Measurements from ENCODE around the gene ATIC. TPM values are rescaled to one million over a fixed set of nuclear protein-coding genes. Genes with fewer than 3 reads are reported as not detected.

The ATIC gene
- total RNA-seq (10 to 100 TPM; 16.8 to 55.6 (median 44.0) TPM), polyA plus RNA-seq (100 to 1,000 TPM in 1 of 2 donors, 10 to 100 TPM in 1; 72.8 to 108 TPM)
- long read RNA-seq, donor 1, transcript ATIC-201 (16 exons, 2,213 nt): major isoform, 40 of 66 reads
- long read RNA-seq, donor 1, transcript ATIC-207 (16 exons, 2,187 nt): minor isoform, 6 of 66 reads
- long read RNA-seq, donor 1, transcript ATIC-205 (15 exons, 2,275 nt): minor isoform, 5 of 66 reads
- long read RNA-seq, donor 1, partial matches to known transcripts: 10 of 66 reads
- long read RNA-seq, donor 1, other reads (novel, unspliced or antisense): 5 of 66 reads
- long read RNA-seq, donor 2, transcript ATIC-201 (16 exons, 2,213 nt): major isoform, 198 of 305 reads
- long read RNA-seq, donor 2, transcript ATIC-207 (16 exons, 2,187 nt): minor isoform, 18 of 305 reads
- long read RNA-seq, donor 2, transcript ATIC-205 (15 exons, 2,275 nt): minor isoform, 40 of 305 reads
- long read RNA-seq, donor 2, partial matches to known transcripts: 31 of 305 reads
- long read RNA-seq, donor 2, other reads (novel, unspliced or antisense): 18 of 305 reads
- long read RNA-seq, donor 3, transcript ATIC-205 (15 exons, 2,275 nt): minor isoform, 6 of 60 reads
- long read RNA-seq, donor 3, transcript ATIC-201 (16 exons, 2,213 nt): major isoform, 41 of 60 reads
- long read RNA-seq, donor 3, partial matches to known transcripts: 8 of 60 reads
- long read RNA-seq, donor 3, other reads (novel, unspliced or antisense): 5 of 60 reads

DNA sequence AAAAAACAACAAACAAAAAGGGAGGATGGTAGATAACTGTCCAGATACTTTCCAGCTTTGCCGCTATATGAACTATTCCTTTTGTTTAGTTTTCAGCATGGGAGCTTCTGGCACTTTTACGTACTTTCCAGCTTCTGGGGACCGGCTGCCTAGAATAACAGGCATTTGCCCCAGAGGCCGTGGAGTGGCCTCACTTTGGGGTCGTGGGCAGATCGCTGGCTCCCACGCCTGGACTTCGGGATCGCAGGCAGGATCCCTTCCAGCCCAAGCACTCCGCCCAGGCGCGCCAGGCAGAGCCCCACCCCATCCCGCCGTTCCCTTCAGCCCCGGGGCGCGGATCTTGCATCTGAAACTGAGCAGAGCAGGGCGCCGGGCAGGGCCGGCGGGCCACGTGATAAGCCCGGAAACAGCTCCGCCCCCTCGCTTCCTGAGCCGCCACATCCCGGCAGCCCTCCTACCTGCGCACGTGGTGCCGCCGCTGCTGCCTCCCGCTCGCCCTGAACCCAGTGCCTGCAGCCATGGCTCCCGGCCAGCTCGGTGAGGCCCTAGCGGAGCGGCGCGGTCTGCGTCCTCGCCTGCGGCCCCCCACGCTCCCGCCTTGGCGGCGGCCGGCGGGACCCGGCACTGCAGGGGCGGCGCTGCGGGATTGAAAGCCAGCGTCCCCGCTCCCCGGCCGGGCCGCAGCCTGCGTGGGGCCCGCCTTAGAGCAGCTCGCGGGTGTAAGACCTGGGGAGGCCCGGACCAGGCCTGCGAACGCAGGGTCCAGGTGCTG, at the start of gene ATIC:
Gene ATIC, plus strand, starts transcription at position 435 of the 772 bp plus-strand sequence. Its CDS starts 84 bp downstream, at position 519.
- TF ChIP-seq POLR2A (IDR thresholded peaks at IDR 0.05): peak in 1 of 2 donors; percentile 33
- TF ChIP-seq, protein P1, sequence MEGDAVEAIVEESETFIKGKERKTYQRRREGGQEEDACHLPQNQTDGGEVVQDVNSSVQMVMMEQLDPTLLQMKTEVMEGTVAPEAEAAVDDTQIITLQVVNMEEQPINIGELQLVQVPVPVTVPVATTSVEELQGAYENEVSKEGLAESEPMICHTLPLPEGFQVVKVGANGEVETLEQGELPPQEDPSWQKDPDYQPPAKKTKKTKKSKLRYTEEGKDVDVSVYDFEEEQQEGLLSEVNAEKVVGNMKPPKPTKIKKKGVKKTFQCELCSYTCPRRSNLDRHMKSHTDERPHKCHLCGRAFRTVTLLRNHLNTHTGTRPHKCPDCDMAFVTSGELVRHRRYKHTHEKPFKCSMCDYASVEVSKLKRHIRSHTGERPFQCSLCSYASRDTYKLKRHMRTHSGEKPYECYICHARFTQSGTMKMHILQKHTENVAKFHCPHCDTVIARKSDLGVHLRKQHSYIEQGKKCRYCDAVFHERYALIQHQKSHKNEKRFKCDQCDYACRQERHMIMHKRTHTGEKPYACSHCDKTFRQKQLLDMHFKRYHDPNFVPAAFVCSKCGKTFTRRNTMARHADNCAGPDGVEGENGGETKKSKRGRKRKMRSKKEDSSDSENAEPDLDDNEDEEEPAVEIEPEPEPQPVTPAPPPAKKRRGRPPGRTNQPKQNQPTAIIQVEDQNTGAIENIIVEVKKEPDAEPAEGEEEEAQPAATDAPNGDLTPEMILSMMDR (IDR thresholded peaks at IDR 0.05): peak in 4 of 12 donors; percentile 6 to 32 (median 26)
- Histone ChIP-seq H3K4me3 (peak within 1 kb of the TSS; percentile 54 to 90 (median 62)), H3K27ac (peak within 1 kb of the TSS in 11 of 12 donors; percentile 68 to 89 (median 78)), H3K9me3 (no peaks in the 10 kb centered on the region), H3K4me1 (peaks cover 0 to 21% (median 6%) of the 10 kb centered on the region in 12 donors), H3K36me3 (peaks cover 0 to under 1% (median 0%) of the 10 kb centered on the region in 9 donors), H3K27me3 (no peaks in the 10 kb centered on the region)
- intact Hi-C loops (cut with DNase I): no loop called here
- DNase-seq: peak; percentile 89 to 96 (median 95)
- peak; percentile 95 to 100 (median 100) for ATAC-seq
- 0 to 1% (median 1%) methylated on average over 13 to 64 of the region's 64 CpGs for WGBS, 4 donors

DNA sequence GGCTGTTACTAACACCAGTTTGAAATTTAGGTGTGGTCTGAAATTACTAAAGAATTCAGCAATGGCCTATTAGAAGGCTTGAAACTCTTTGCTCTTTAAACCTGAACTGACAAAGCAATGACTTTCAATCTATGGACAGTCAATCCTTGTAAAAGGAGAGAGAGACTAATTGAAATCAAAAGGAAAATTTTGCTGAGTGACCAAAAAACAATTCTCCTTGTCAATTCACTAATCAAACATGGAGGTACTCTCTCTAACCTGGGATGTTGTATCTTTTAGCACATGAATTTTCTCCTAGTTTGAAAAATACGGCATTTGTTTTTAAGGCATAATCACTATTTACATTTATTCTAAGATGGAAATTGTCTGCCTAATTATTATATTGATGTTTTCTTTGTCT, 49.6 kb upstream of the ATIC start:
- Histone ChIP-seq H3K36me3 (no peaks in the 10 kb centered on the region), H3K4me1 (no peaks in the 10 kb centered on the region), H3K9me3 (no peaks in the 10 kb centered on the region), H3K4me3 (no peak overlapping the region), H3K27me3 (no peaks in the 10 kb centered on the region), H3K27ac (no peak overlapping the region)
- intact Hi-C loops (cut with DNase I): no loop called here
- ATAC-seq: no peak
- TF ChIP-seq POLR2A (IDR thresholded peaks at IDR 0.05): no peak
- TF ChIP-seq, protein P1 (IDR thresholded peaks at IDR 0.05): no peak
- DNase-seq: no peak
- 93 to 96% (median 94%) methylated on average over 1 of the region's 1 CpG for WGBS, 4 donors

DNA sequence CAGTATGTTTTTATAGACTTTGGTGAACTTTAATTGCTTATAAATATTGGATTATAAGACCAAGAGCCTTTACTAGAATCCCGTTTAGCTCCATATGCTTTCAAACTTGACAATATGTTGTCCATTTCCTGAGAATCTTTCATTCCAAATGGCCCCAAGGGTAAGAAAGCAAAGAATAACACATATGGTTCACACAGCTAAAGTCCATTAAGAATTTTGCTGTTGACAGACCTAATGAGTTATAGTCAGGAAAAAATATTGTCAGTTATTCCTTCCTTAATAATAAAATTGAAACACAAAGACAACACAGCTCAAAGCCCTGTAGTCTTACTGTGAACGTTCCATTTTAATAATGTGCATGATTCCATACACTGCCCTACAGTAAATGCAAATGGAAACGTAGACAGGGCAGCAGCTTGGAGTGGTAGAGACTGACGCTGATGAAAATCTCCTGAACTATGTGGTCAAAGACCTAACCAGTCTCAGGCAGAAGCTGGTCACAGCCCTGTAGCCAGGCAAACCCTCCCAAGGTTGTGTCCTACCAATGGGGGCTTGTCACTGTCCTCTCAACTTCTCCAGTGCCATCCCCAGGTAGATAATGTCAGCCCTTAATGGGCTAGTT, 49.0 kb upstream of the ATIC start:
- H3K9me3 ChIP-seq: no peaks in the 10 kb centered on the region
- H3K4me1 ChIP-seq: no peaks in the 10 kb centered on the region
- 71 to 78% (median 74%) methylated on average over 4 of the region's 4 CpGs for WGBS, 4 donors
- H3K27ac ChIP-seq: no peak overlapping the region
- TF ChIP-seq POLR2A (IDR thresholded peaks at IDR 0.05): no peak
- TF ChIP-seq, protein P1 (IDR thresholded peaks at IDR 0.05): no peak
- DNase-seq (no peak), ATAC-seq (no peak)
- H3K4me3 ChIP-seq: no peak overlapping the region
- H3K27me3 ChIP-seq: no peaks in the 10 kb centered on the region
- intact Hi-C loops (cut with DNase I): no loop called here
- H3K36me3 ChIP-seq: no peaks in the 10 kb centered on the region

Data from heart left ventricle (tissue), 16 donors.